ENCODE results near the gene PRXL2A.

Gene PRXL2A

GRCh38 chr10:80457554-80458262 lies 49.4 kb downstream of the PRXL2A start:
- H3K4me3 ChIP-seq (ENCODE audit: low read length), result no peak overlapping the region
- no peak for DNase-seq (ENCODE audit: low read depth, low spot score)

GRCh38 chr10:80458263-80458625 lies 49.9 kb downstream of the PRXL2A start:
- no peak for DNase-seq (ENCODE audit: low read depth, low spot score)
- H3K4me3 ChIP-seq (ENCODE audit: low read length), result no peak overlapping the region

- DNase-seq (ENCODE audit: low read depth, low spot score), result no peak
Observed at GRCh38 chr10:80458638-80459037, 50.3 kb downstream of the PRXL2A start.

GRCh38 chr10:80459047-80459865 lies 50.9 kb downstream of the PRXL2A start:
- DNase-seq (ENCODE audit: low read depth, low spot score), result peak; percentile 84
- H3K4me3 ChIP-seq (ENCODE audit: low read length), result no peak overlapping the region; the same call in 1 of the 2 replicates

More at GRCh38 chr10:80458638-80459037, 50.3 kb downstream of the PRXL2A start:
- H3K4me3 ChIP-seq (ENCODE audit: low read length), result no peak overlapping the region

- no peak overlapping the region for H3K4me3 ChIP-seq (ENCODE audit: low read length)
- DNase-seq (ENCODE audit: low read depth, low spot score), result no peak
Observed at GRCh38 chr10:80460399-80461207, 52.3 kb downstream of the PRXL2A start.

- H3K4me3 ChIP-seq (ENCODE audit: low read length), result no peak overlapping the region
- peak; percentile 73 for DNase-seq (ENCODE audit: low read depth, low spot score)
Observed at GRCh38 chr10:80461208-80462183, 53.1 kb downstream of the PRXL2A start.

- H3K4me3 ChIP-seq (ENCODE audit: low read length), result no peak overlapping the region
- DNase-seq (ENCODE audit: low read depth, low spot score), result no peak
Observed at GRCh38 chr10:80462299-80462980, 54.1 kb downstream of the PRXL2A start.

- no peak for DNase-seq (ENCODE audit: low read depth, low spot score)
- no peak overlapping the region for H3K4me3 ChIP-seq (ENCODE audit: low read length)
Observed at GRCh38 chr10:80462981-80463741, 54.8 kb downstream of the PRXL2A start.

GRCh38 chr10:80463868-80464267 lies 55.5 kb downstream of the PRXL2A start:
- no peak overlapping the region for H3K4me3 ChIP-seq (ENCODE audit: low read length)
- DNase-seq (ENCODE audit: low read depth, low spot score), result no peak

- DNase-seq (ENCODE audit: low read depth, low spot score), result no peak
- no peak overlapping the region; the same call in 1 of the 2 replicates for H3K4me3 ChIP-seq (ENCODE audit: low read length)
Observed at GRCh38 chr10:80464557-80465450, 56.5 kb downstream of the PRXL2A start.

GRCh38 chr10:80465451-80465835 lies 57.1 kb downstream of the PRXL2A start:
- peak overlapping the region; percentile 22 for H3K4me3 ChIP-seq (ENCODE audit: low read length)
- no peak for DNase-seq (ENCODE audit: low read depth, low spot score)

- peak overlapping the region; percentile 22 for H3K4me3 ChIP-seq (ENCODE audit: low read length)
- DNase-seq (ENCODE audit: low read depth, low spot score), result peak; percentile 83
Observed at GRCh38 chr10:80465839-80466590, 57.7 kb downstream of the PRXL2A start.

- no peak for DNase-seq (ENCODE audit: low read depth, low spot score)
- no peak overlapping the region for H3K4me3 ChIP-seq (ENCODE audit: low read length)
Observed at GRCh38 chr10:80466724-80467326, 58.5 kb downstream of the PRXL2A start.

GRCh38 chr10:80468002-80468401 lies 59.7 kb downstream of the PRXL2A start:
- H3K4me3 ChIP-seq (ENCODE audit: low read length), result peak overlapping the region; percentile 43
- peak; percentile 68 for DNase-seq (ENCODE audit: low read depth, low spot score)

GRCh38 chr10:80468806-80469421 lies 60.6 kb downstream of the PRXL2A start:
- DNase-seq (ENCODE audit: low read depth, low spot score), result no peak
- peak overlapping the region; percentile 43 for H3K4me3 ChIP-seq (ENCODE audit: low read length)

Data from Jurkat, Clone E6-1 (cell line).